Pancreas (tissue), 10 donors: ENCODE measurements around the gene GCAT. TPM values are rescaled to one million over a fixed set of nuclear protein-coding genes. Genes with fewer than 3 reads are reported as not detected.
A peak's percentile ranks its signal among the peaks of the same experiment; 100 is the strongest.

Source experiments
- ATAC-seq, 4 donors: fragments of 200-7000 bp; cut with Tn5 transposase; one replicate each; pipeline versions ENCODE4 v1.8.0 to v1.9.1; 2020; ENCODE audit warnings: mild to moderate bottlenecking in 4 of 4, moderate library complexity in 4 of 4
- DNase-seq, 6 donors: peaks; one replicate each; pipeline ENCODE4 v3.0.0-alpha.2; 2020
- FAIRE-seq: peaks from 2 replicates; lab custom pipeline; 2012; peaks lifted over from hg19 to GRCh38; lab: Jason Lieb, UNC
- H3K27ac ChIP-seq, 4 donors: fragments of 200-600 bp; sonication (generic); 1 replicate in 3 of 4; 2 replicates in 1 of 4; pipeline versions ENCODE4 v1.5.0 to v1.8.0; 2020
- H3K27me3 ChIP-seq, 4 donors: fragments of 200-600 bp; one replicate each; pipeline ENCODE4 v1.8.0; 2021
- H3K36me3 ChIP-seq, 3 donors: fragments of 200-600 bp; sonication (generic) in 1 of 3; one replicate each; pipeline versions ENCODE4 v1.5.0 to v1.8.0; 2020 to 2021
- H3K4me1 ChIP-seq, 3 donors: fragments of 200-600 bp; one replicate each; pipeline ENCODE4 v1.8.0; 2021
- H3K4me3 ChIP-seq, 4 donors: fragments of 200-600 bp; sonication (generic) in 2 of 4; one replicate each; pipeline versions ENCODE4 v1.5.0 to v1.8.0; 2020 to 2021
- H3K9me3 ChIP-seq, 4 donors: fragments of 200-600 bp; one replicate each; pipeline ENCODE4 v1.8.0; 2021
- CTCF ChIP-seq, 4 donors: fragments of 200-600 bp; sonication (generic) in 3 of 4; IDR thresholded peaks; one replicate each; pipeline versions ENCODE4 v1.5.0 to v1.8.0; 2021; ENCODE audit warnings: antibody characterized with exemption in 4 of 4
- WGBS, 2 donors: extraction: QIAGEN DNeasy Blood & Tissue Kit; methylation state at CpG; one replicate each; pipeline ENCODE4 v1.1.7; 2013; 5-methylcytosine and 5-hydroxymethylcytosine counted together
- intact Hi-C, 3 donors: fragments of 100-400 bp; cut with DNase I; formaldehyde crosslinking; loops; one replicate each; pipeline versions ENCODE4 v1.11.1 to v1.14.2; 2022
- polyA plus RNA-seq, 2 donors: library from polyadenylated mRNA; stranded (reverse); fragments of 200-250 nt; gene quantifications; one replicate each; pipeline ENCODE4 v1.2.3, GENCODE V29; 2013
- total RNA-seq, 6 donors: library from RNA; stranded (reverse); fragmentation: NEBNext Ultra II Directional in 4 of 6; extraction: Animal tissue kit (Norgen Biotek cat#: 25700) in 4 of 6; gene quantifications; one replicate each; pipeline versions ENCODE4 v1.2.1 to v1.2.4, GENCODE V29; 2021 to 2023
- donor health status: healthy with polysubstance abuse.
- donor health status: DM: no; HTN: no; CAD: no; lungs with moderate emphysema.
- donor health status: DM: no; HTN: no; CAD: no.
- donor health status: control.
- donor health status: control.
- donor health status: Bipolar disorder and iron deficiency.
- donor health status: DM: yes; HTN: yes; CAD: no.
- donor health status: DM: no; HTN: no; CAD: no.
- donor health status: DM: no; HTN: no; CAD: no.
- donor health status: DM: yes; HTN: yes; CAD: no.

Gene GCAT
- total and polyA plus RNA-seq, 8 donors = 27.1 to 62.7 (median 37.8) TPM

GRCh38 chr22:37850801-37851200, 43.1 kb downstream of the GCAT start:
- no peak for TF ChIP-seq CTCF (IDR thresholded peaks at IDR 0.05)
- FAIRE-seq = no peak
- WGBS, 2 donors = 56 to 65% methylated on average over 4 of the region's 4 CpGs
- no peak for ATAC-seq
- peaks cover 17 to 55% (median 50%) of the 10 kb centered on the region in 3 donors for H3K4me1 ChIP-seq
- no peak overlapping the region for H3K27ac ChIP-seq
- no peaks in the 10 kb centered on the region for H3K27me3 ChIP-seq
- no peaks in the 10 kb centered on the region for H3K9me3 ChIP-seq
- DNase-seq = no peak
- H3K4me3 ChIP-seq = no peak overlapping the region
- intact Hi-C loops = no loop called here
- H3K36me3 ChIP-seq = peaks cover 3 to 15% (median 13%) of the 10 kb centered on the region in 3 donors

- FAIRE-seq = no peak
- DNase-seq = no peak
- H3K36me3 ChIP-seq = peaks cover 3 to 25% (median 17%) of the 10 kb centered on the region in 3 donors
- WGBS, 2 donors = 36 to 40% methylated on average over 5 of the region's 5 CpGs
- no peak overlapping the region for H3K27ac ChIP-seq
- ATAC-seq = no peak
- H3K4me3 ChIP-seq = no peak overlapping the region
- H3K9me3 ChIP-seq = no peaks in the 10 kb centered on the region
- H3K4me1 ChIP-seq = peaks cover 17 to 59% (median 55%) of the 10 kb centered on the region in 3 donors
- H3K27me3 ChIP-seq = no peaks in the 10 kb centered on the region
- TF ChIP-seq CTCF (IDR thresholded peaks at IDR 0.05) = no peak
- intact Hi-C loops = no loop called here
These were observed 44.7 kb downstream of the GCAT start for GRCh38 chr22:37852418-37852817.

- DNase-seq = peak in 3 of 6 donors; percentile 57 to 76 (median 72)
- 12 to 19% methylated on average over 2 of the region's 2 CpGs for WGBS, 2 donors
- Histone ChIP-seq H3K4me3 (no peak overlapping the region), H3K36me3 (peaks cover 3 to 37% (median 34%) of the 10 kb centered on the region in 3 donors), H3K9me3 (no peaks in the 10 kb centered on the region), H3K27ac (peak overlapping the region in 2 of 4 donors; percentile 74 to 80), H3K27me3 (no peaks in the 10 kb centered on the region), H3K4me1 (peaks cover 26 to 62% (median 55%) of the 10 kb centered on the region in 3 donors)
- intact Hi-C loops = no loop called here
- ATAC-seq = peak; percentile 95 to 97 (median 96)
- TF ChIP-seq CTCF (IDR thresholded peaks at IDR 0.05) = no peak
- no peak for FAIRE-seq
These were observed 47.2 kb downstream of the GCAT start for GRCh38 chr22:37854946-37855345.

- no peak overlapping the region for H3K4me3 ChIP-seq
- no peaks in the 10 kb centered on the region for H3K27me3 ChIP-seq
- H3K27ac ChIP-seq = peak overlapping the region in 2 of 4 donors; percentile 74 to 80
- WGBS, 2 donors = 68% methylated on average over 2 of the region's 2 CpGs
- H3K36me3 ChIP-seq = peaks cover 3 to 37% (median 34%) of the 10 kb centered on the region in 3 donors
- peaks cover 26 to 61% (median 50%) of the 10 kb centered on the region in 3 donors for H3K4me1 ChIP-seq
- no peaks in the 10 kb centered on the region for H3K9me3 ChIP-seq
- intact Hi-C loops = no loop called here
- ATAC-seq (peak; percentile 9 to 27 (median 17)), FAIRE-seq (no peak), DNase-seq (no peak)
- TF ChIP-seq CTCF (IDR thresholded peaks at IDR 0.05) = no peak
These were observed 47.7 kb downstream of the GCAT start for GRCh38 chr22:37855462-37855861.

GRCh38 chr22:37860796-37861421, 53.2 kb downstream of the GCAT start:
- FAIRE-seq = no peak
- peaks cover 13 to 56% (median 40%) of the 10 kb centered on the region in 3 donors for H3K4me1 ChIP-seq
- no peak for TF ChIP-seq CTCF (IDR thresholded peaks at IDR 0.05)
- 26 to 30% methylated on average over 7 of the region's 7 CpGs for WGBS, 2 donors
- DNase-seq = peak in 3 of 6 donors; percentile 56 to 75 (median 70)
- peak overlapping the region in 2 of 4 donors; percentile 75 to 77 for H3K27ac ChIP-seq
- peaks cover 0 to 34% (median 33%) of the 10 kb centered on the region in 3 donors for H3K36me3 ChIP-seq
- H3K4me3 ChIP-seq = no peak overlapping the region
- H3K9me3 ChIP-seq = no peaks in the 10 kb centered on the region
- no peaks in the 10 kb centered on the region for H3K27me3 ChIP-seq
- intact Hi-C loops = loop anchor here in 2 of 3 donors (5.0 kb wide), 1 partner anchor 44 kb away; no protein-coding TSS in a partner anchor
- peak; percentile 60 to 78 (median 74) for ATAC-seq
